DOHH2 (cell line): ENCODE data around the gene OPRD1.
"Not testable (repeated sequence)": the region's sequence is repeated elsewhere in the genome, so short reads cannot be mapped to it uniquely, and the experiment has no call there.

Experiments used
- H3F3A ChIP-seq: fragments of 200-600 bp; sonication (generic), shearing (Covaris generic); 2 replicates; pipeline ENCODE4 v1.6.0; 2016; ENCODE audit warnings: antibody characterized with exemption, mild to moderate bottlenecking; ENCODE audit not compliant: control insufficient read depth, insufficient read depth
- H3K27ac ChIP-seq: fragments of 200-600 bp; sonication (generic); 2 replicates; pipeline ENCODE4 v1.5.1; 2014; ENCODE audit warnings: low read depth, mild to moderate bottlenecking, low read length, moderate library complexity
- H3K27me3 ChIP-seq: fragments of 200-600 bp; sonication (generic); 2 replicates; pipeline ENCODE4 v1.6.1; 2014; ENCODE audit warnings: mild to moderate bottlenecking, low read length, mixed read lengths; ENCODE audit not compliant: control insufficient read depth
- H3K36me3 ChIP-seq: fragments of 200-600 bp; sonication (generic); 2 replicates; pipeline ENCODE4 v1.6.1; 2014; ENCODE audit warnings: mild to moderate bottlenecking, low read length, moderate library complexity, mixed read lengths; ENCODE audit not compliant: control insufficient read depth
- H3K4me1 ChIP-seq: fragments of 200-600 bp; sonication (generic); 2 replicates; pipeline ENCODE4 v1.6.1; 2014; ENCODE audit warnings: mild to moderate bottlenecking, low read length, mixed read lengths; ENCODE audit not compliant: control insufficient read depth
- H3K4me2 ChIP-seq: fragments of 200-600 bp; sonication (generic); 2 replicates; pipeline ENCODE4 v1.6.0; 2014; ENCODE audit warnings: mild to moderate bottlenecking, low read length, moderate library complexity
- H3K4me3 ChIP-seq: fragments of 200-600 bp; sonication (generic); 2 replicates; pipeline ENCODE4 v1.5.1; 2014; ENCODE audit warnings: mild to moderate bottlenecking, low read length, mixed read lengths
- H3K79me2 ChIP-seq: fragments of 200-600 bp; sonication (generic); 2 replicates; pipeline ENCODE4 v1.6.1; 2014; ENCODE audit warnings: mild to moderate bottlenecking, low read length, mixed read lengths; ENCODE audit not compliant: control insufficient read depth
- H3K9me2 ChIP-seq: fragments of 200-600 bp; sonication (generic); replicated peaks from 2 replicates; pipeline ENCODE4 v1.6.1; 2014; ENCODE audit warnings: mild to moderate bottlenecking, low read length, mixed read lengths; ENCODE audit not compliant: control insufficient read depth
- H3K9me3 ChIP-seq: fragments of 200-600 bp; sonication (generic); 2 replicates; pipeline ENCODE4 v1.6.1; 2014; ENCODE audit warnings: antibody characterized with exemption, low read length, mixed read lengths; ENCODE audit not compliant: control insufficient read depth, insufficient read depth
- H4K20me1 ChIP-seq: fragments of 200-600 bp; sonication (generic); 2 replicates; pipeline ENCODE4 v1.6.0; 2014; ENCODE audit warnings: low read depth, mild to moderate bottlenecking, antibody characterized with exemption, low read length, moderate library complexity; ENCODE audit not compliant: control insufficient read depth, insufficient read depth
- CTCF ChIP-seq: fragments of 200-600 bp; sonication (generic); IDR thresholded peaks from one replicate; pipeline ENCODE4 v1.5.1; 2014; ENCODE audit warnings: antibody characterized with exemption, mild to moderate bottlenecking, low read depth, low read length; ENCODE audit not compliant: poor library complexity, severe bottlenecking
- EZH2phosphoT487 ChIP-seq: fragments of 200-600 bp; sonication (generic); IDR thresholded peaks from 2 replicates; pipeline ENCODE4 v1.6.1; 2017; ENCODE audit warnings: borderline replicate concordance, mild to moderate bottlenecking, antibody characterized with exemption, low read length, moderate library complexity, mixed read lengths

The OPRD1 gene

GRCh38 chr1:28811766-28812668, at the start of gene OPRD1:
OPRD1 (plus strand) TSS chr1:28812170; CDS start chr1:28812384, 214 bp downstream.
- Histone ChIP-seq H3F3A (no peaks in the 10 kb centered on the region), H4K20me1 (no peaks in the 10 kb centered on the region), H3K36me3 (no peaks in the 10 kb centered on the region), H3K27ac (no peak within 1 kb of the TSS), H3K4me1 (peaks cover 2% of the 10 kb centered on the region; the same call in 1 of the 2 replicates), H3K27me3 (peaks cover 45% of the 10 kb centered on the region), H3K9me2 (no peaks in the 10 kb centered on the region), H3K4me3 (no peak within 1 kb of the TSS), H3K79me2 (no peaks in the 10 kb centered on the region), H3K4me2 (no peak within 1 kb of the TSS), H3K9me3 (no peaks in the 10 kb centered on the region)
- TF ChIP-seq EZH2phosphoT487, result no peak

GRCh38 chr1:28766532-28767183, 45.3 kb upstream of the OPRD1 start:
- peaks cover 74% of the 10 kb centered on the region for H3K79me2 ChIP-seq
- no peaks in the 10 kb centered on the region for H3K27me3 ChIP-seq
- TF ChIP-seq CTCF (no peak), EZH2phosphoT487 (no peak)
- H3K4me1 ChIP-seq, result no peaks in the 10 kb centered on the region
- no peak overlapping the region for H3K4me2 ChIP-seq
- peaks cover 20% of the 10 kb centered on the region; the same call in 1 of the 2 replicates for H4K20me1 ChIP-seq
- no peak overlapping the region for H3K4me3 ChIP-seq
- peaks cover 21% of the 10 kb centered on the region for H3F3A ChIP-seq
- H3K9me3 ChIP-seq, result no peaks in the 10 kb centered on the region
- H3K27ac ChIP-seq, result no peak overlapping the region
- no peaks in the 10 kb centered on the region for H3K9me2 ChIP-seq
- peaks cover 67% of the 10 kb centered on the region for H3K36me3 ChIP-seq

- Histone ChIP-seq H3F3A (peaks cover 35% of the 10 kb centered on the region), H4K20me1 (peaks cover 23% of the 10 kb centered on the region; the same call in 1 of the 2 replicates), H3K36me3 (peaks cover 67% of the 10 kb centered on the region), H3K27ac (no peak overlapping the region), H3K79me2 (peaks cover 36% of the 10 kb centered on the region), H3K4me2 (no peak overlapping the region), H3K9me3 (no peaks in the 10 kb centered on the region), H3K4me1 (no peaks in the 10 kb centered on the region), H3K9me2 (no peaks in the 10 kb centered on the region), H3K27me3 (no peaks in the 10 kb centered on the region), H3K4me3 (no peak overlapping the region)
- no peak for TF ChIP-seq CTCF
- no peak for TF ChIP-seq EZH2phosphoT487
Measured at GRCh38 chr1:28770601-28771165, 41.3 kb upstream of the OPRD1 start.

DNA sequence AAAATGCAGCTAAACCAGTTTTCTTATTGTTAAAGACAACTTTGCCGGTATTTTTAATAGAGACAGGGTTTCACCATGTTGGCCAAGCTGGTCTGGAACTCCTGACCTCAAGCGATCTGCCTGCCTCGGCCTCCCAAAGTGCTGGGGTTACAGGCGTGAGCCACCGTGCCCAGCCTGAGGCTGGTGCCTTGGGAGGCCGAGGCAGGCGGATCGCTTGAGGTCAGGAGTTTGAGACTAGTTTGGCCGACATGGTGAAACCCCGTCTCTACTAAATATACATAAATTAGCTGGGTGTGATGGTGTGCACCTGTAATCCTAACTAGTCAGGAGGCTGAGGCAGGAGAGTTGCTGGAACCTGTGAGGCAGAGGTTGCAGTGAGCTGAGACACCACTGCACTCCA, 40.0 kb upstream of the OPRD1 start:
- Histone ChIP-seq H3K79me2 (peaks cover 23% of the 10 kb centered on the region), H3K36me3 (peaks cover 55% of the 10 kb centered on the region)
- not testable (repeated sequence) for H3K9me3 ChIP-seq

More for the DNA sequence above, 40.0 kb upstream of the OPRD1 start:
- not testable (repeated sequence) for H3K27me3 ChIP-seq, H3K4me3 ChIP-seq, H3K4me2 ChIP-seq, H3K9me2 ChIP-seq, H3K27ac ChIP-seq, H3K4me1 ChIP-seq
- Histone ChIP-seq H3F3A (peaks cover 35% of the 10 kb centered on the region), H4K20me1 (peaks cover 15% of the 10 kb centered on the region; the same call in 1 of the 2 replicates)
